Stomach (tissue), 9 donors: ENCODE measurements around the gene AGBL4. TPM values are rescaled to one million over a fixed set of nuclear protein-coding genes. Genes with fewer than 3 reads are reported as not detected.

Source experiments
- DNase-seq, 2 donors: peaks; one replicate each; pipeline versions ENCODE4 v3.0.0 to v3.0.0-alpha.2; 2013 to 2019
- H3K27ac ChIP-seq, 5 donors: fragments of 200-600 bp in 4 of 5; sonication (generic) in 4 of 5; one replicate each; pipeline ENCODE4 v1.5.1; 2013 to 2019; ENCODE audit warnings: mild to moderate bottlenecking in 1 of 5, moderate library complexity in 1 of 5
- H3K27me3 ChIP-seq, 3 donors: fragments of 200-600 bp; sonication (generic); one replicate each; pipeline ENCODE4 v1.5.1; 2017 to 2019; ENCODE audit warnings: mixed run types in 1 of 3
- H3K36me3 ChIP-seq, 4 donors: fragments of 200-600 bp; sonication (generic); 1 replicate in 3 of 4; 2 replicates in 1 of 4; pipeline ENCODE4 v1.5.1; 2016 to 2019
- H3K4me1 ChIP-seq, 4 donors: fragments of 200-600 bp; sonication (generic); one replicate each; pipeline ENCODE4 v1.5.1; 2016 to 2019
- H3K4me3 ChIP-seq, 4 donors: fragments of 200-600 bp; sonication (generic) in 3 of 4; one replicate each; pipeline ENCODE4 v1.5.1; 2016 to 2019; ENCODE audit warnings: mild to moderate bottlenecking in 1 of 4
- H3K9me3 ChIP-seq, 4 donors: fragments of 200-600 bp; sonication (generic); one replicate each; pipeline ENCODE4 v1.5.1; 2016 to 2019
- CTCF ChIP-seq, 7 experiments: fragments of 450-650 bp in 4 of 7; fragments of 200-600 bp in 3 of 7; sonication (generic) in 3 of 7; IDR thresholded peaks; one replicate each; pipeline ENCODE4 v1.5.1; 2016 to 2019; ENCODE audit warnings: antibody characterized with exemption in 7 of 7, control low read depth in 2 of 7, mild to moderate bottlenecking in 1 of 7
- EP300 ChIP-seq: sonication (generic); formaldehyde crosslinking; IDR thresholded peaks from one replicate; pipeline ENCODE4 v1.6.1; 2017; ENCODE audit warnings: antibody characterized with exemption
- POLR2A ChIP-seq, 4 donors: fragments of 450-650 bp; IDR thresholded peaks; one replicate each; pipeline ENCODE4 v1.6.1; 2016; ENCODE audit warnings: antibody characterized with exemption in 4 of 4, control low read depth in 2 of 4, mild to moderate bottlenecking in 1 of 4, moderate library complexity in 1 of 4
- POLR2AphosphoS5 ChIP-seq, 3 donors: sonication (generic); formaldehyde crosslinking; IDR thresholded peaks; one replicate each; pipeline ENCODE4 v1.6.1; 2016; ENCODE audit warnings: antibody characterized with exemption in 3 of 3
- WGBS, 5 donors: extraction: QIAGEN DNeasy Blood & Tissue Kit in 3 of 5; methylation state at CpG; one replicate each; pipeline versions ENCODE4 v1.1.5 to v1.1.7; 2013 to 2018; 5-methylcytosine and 5-hydroxymethylcytosine counted together
- intact Hi-C: fragments of 100-400 bp; cut with DNase I; formaldehyde crosslinking; loops from one replicate; pipeline ENCODE4 v1.15.1; 2023; ENCODE audit warnings: low total_unique reads
- polyA plus RNA-seq, 3 donors: library from polyadenylated mRNA; stranded (reverse); fragments of 200-250 nt; gene quantifications; one replicate each; pipeline ENCODE4 v1.2.3, GENCODE V29; 2013
- total RNA-seq, 5 donors: library from RNA; depleted of rRNA; stranded (reverse); fragments of >200 nt; gene quantifications; one replicate each; pipeline versions ENCODE4 v1.1.0 to v1.2.3, GENCODE V29; 2014 to 2016
- donor health status: healthy with polysubstance abuse.
- donor health status: Bipolar disorder and iron deficiency.
- donor health status: healthy.

AGBL4 gene
- total and polyA plus RNA-seq, 8 donors, result 0.92 TPM; not detected in 7

GRCh38 chr1:48600182-48600581, 1423.6 kb downstream of the AGBL4 start:
- 53 to 77% (median 58%) methylated on average over 1 of the region's 1 CpG for WGBS, 5 donors
- H3K36me3 ChIP-seq, result no peaks in the 10 kb centered on the region
- H3K9me3 ChIP-seq, result no peaks in the 10 kb centered on the region
- H3K4me3 ChIP-seq, result no peak overlapping the region
- no peak for DNase-seq
- H3K4me1 ChIP-seq, result no peaks in the 10 kb centered on the region
- H3K27ac ChIP-seq, result no peak overlapping the region
- intact Hi-C loops, result no loop called here
- no peaks in the 10 kb centered on the region for H3K27me3 ChIP-seq
- TF ChIP-seq POLR2A (IDR thresholded peaks at IDR 0.05) (no peak), POLR2AphosphoS5 (IDR thresholded peaks at IDR 0.05) (no peak), EP300 (no peak), CTCF (IDR thresholded peaks at IDR 0.05) (no peak)

GRCh38 chr1:48597663-48598062, 1426.1 kb downstream of the AGBL4 start:
- no peak overlapping the region for H3K4me3 ChIP-seq
- no peak overlapping the region for H3K27ac ChIP-seq
- no peak for DNase-seq
- no peak for TF ChIP-seq EP300
- TF ChIP-seq POLR2A (IDR thresholded peaks at IDR 0.05), result no peak
- no peak for TF ChIP-seq CTCF (IDR thresholded peaks at IDR 0.05)
- TF ChIP-seq POLR2AphosphoS5 (IDR thresholded peaks at IDR 0.05), result no peak
- H3K4me1 ChIP-seq, result no peaks in the 10 kb centered on the region
- H3K27me3 ChIP-seq, result no peaks in the 10 kb centered on the region
- no peaks in the 10 kb centered on the region for H3K36me3 ChIP-seq
- intact Hi-C loops, result no loop called here
- no peaks in the 10 kb centered on the region for H3K9me3 ChIP-seq

GRCh38 chr1:48596046-48596445, 1427.7 kb downstream of the AGBL4 start:
- DNase-seq, result no peak
- no peaks in the 10 kb centered on the region for H3K9me3 ChIP-seq
- intact Hi-C loops, result no loop called here
- H3K4me3 ChIP-seq, result no peak overlapping the region
- H3K27me3 ChIP-seq, result no peaks in the 10 kb centered on the region
- H3K36me3 ChIP-seq, result no peaks in the 10 kb centered on the region
- H3K4me1 ChIP-seq, result no peaks in the 10 kb centered on the region
- H3K27ac ChIP-seq, result no peak overlapping the region
- WGBS, 5 donors, result 75 to 94% (median 83%) methylated on average over 2 of the region's 2 CpGs
- no peak for TF ChIP-seq EP300
- no peak for TF ChIP-seq CTCF (IDR thresholded peaks at IDR 0.05)
- no peak for TF ChIP-seq POLR2AphosphoS5 (IDR thresholded peaks at IDR 0.05)
- TF ChIP-seq POLR2A (IDR thresholded peaks at IDR 0.05), result no peak

- H3K9me3 ChIP-seq, result no peaks in the 10 kb centered on the region
- H3K4me3 ChIP-seq, result no peak overlapping the region
- intact Hi-C loops, result no loop called here
- WGBS, 5 donors, result 89 to 94% (median 92%) methylated on average over 5 of the region's 5 CpGs
- DNase-seq, result no peak
- H3K4me1 ChIP-seq, result no peaks in the 10 kb centered on the region
- TF ChIP-seq CTCF (IDR thresholded peaks at IDR 0.05), result no peak
- no peak for TF ChIP-seq EP300
- no peak for TF ChIP-seq POLR2A (IDR thresholded peaks at IDR 0.05)
- TF ChIP-seq POLR2AphosphoS5 (IDR thresholded peaks at IDR 0.05), result no peak
- no peak overlapping the region for H3K27ac ChIP-seq
- no peaks in the 10 kb centered on the region for H3K27me3 ChIP-seq
- no peaks in the 10 kb centered on the region for H3K36me3 ChIP-seq
Observed at GRCh38 chr1:48595613-48596012, 1428.1 kb downstream of the AGBL4 start.

GRCh38 chr1:48592330-48592729, 1431.4 kb downstream of the AGBL4 start:
- Histone ChIP-seq H3K36me3 (no peaks in the 10 kb centered on the region), H3K4me1 (no peaks in the 10 kb centered on the region), H3K9me3 (no peaks in the 10 kb centered on the region), H3K4me3 (no peak overlapping the region), H3K27me3 (no peaks in the 10 kb centered on the region), H3K27ac (no peak overlapping the region)
- 53 to 68% (median 61%) methylated on average over 1 of the region's 1 CpG for WGBS, 5 donors
- TF ChIP-seq POLR2A (IDR thresholded peaks at IDR 0.05) (no peak), EP300 (no peak), CTCF (IDR thresholded peaks at IDR 0.05) (no peak), POLR2AphosphoS5 (IDR thresholded peaks at IDR 0.05) (no peak)
- intact Hi-C loops, result no loop called here
- DNase-seq, result no peak
